ENCODE measurements around the gene DVL3. TPM values are rescaled to one million over a fixed set of nuclear protein-coding genes. Genes with fewer than 3 reads are reported as not detected.

DVL3 gene
- total and polyA plus RNA-seq, 2 donors (not counting 1 experiment from before 2014, with no cell fraction given): 42.7 to 92.0 TPM

DNA sequence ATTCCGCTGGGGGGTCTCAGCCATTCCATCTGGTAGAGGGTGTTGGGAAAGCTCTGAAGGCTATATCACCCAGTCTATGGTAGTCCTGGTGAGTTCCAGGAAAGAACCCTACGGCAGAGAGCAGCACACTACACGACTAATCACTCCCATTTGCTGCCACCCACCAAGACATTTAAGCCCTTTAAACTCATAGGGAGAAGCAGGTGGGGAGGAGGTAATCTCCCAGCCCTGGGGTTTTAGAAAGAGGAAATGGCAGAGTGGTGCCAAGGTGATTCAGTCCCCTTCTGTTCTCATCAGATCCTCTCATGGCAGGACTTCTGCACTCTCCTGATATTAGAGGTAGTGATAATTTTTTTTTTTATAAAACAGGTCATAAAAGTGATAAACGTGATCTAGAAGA is 63.6 kb downstream of the DVL3 start:
- Mint-ChIP-seq H3K9me3 (ENCODE audit: insufficient read depth) (no peaks in the 10 kb centered on the region), H3K4me3 (no peak overlapping the region), H3K4me1 (no peaks in the 10 kb centered on the region), H3K27me3 (peaks cover 16% of the 10 kb centered on the region), H3K27ac (no peak overlapping the region)
- Histone ChIP-seq H2AFZ (ENCODE audit: insufficient read depth, low read depth, low read length, poor library complexity, severe bottlenecking) (no peak overlapping the region), H3K36me3 (replicated peaks in 1 of 2; ENCODE audit: control extremely low read depth in 1 of 2, control insufficient read depth in 1 of 2, extremely low read depth in 1 of 2, insufficient read depth in 2 of 2, low read length in 1 of 2) (no peaks in the 10 kb centered on the region), H3K27me3 (replicated peaks in 1 of 4; ENCODE audit: control extremely low read depth in 1 of 4, control insufficient read depth in 3 of 4, insufficient read depth in 4 of 4, low read length in 3 of 4) (peaks cover 0 to 10% (median 5%) of the 10 kb centered on the region in 4 experiments), H4K20me1 (ENCODE audit: control insufficient read depth, insufficient read depth, low read length, poor library complexity, severe bottlenecking) (no peaks in the 10 kb centered on the region), H3K4me2 (replicated peaks; ENCODE audit: low read depth, low read length, poor library complexity, severe bottlenecking) (no peak overlapping the region), H3K9me3 (ENCODE audit: control extremely low read depth in 1 of 3, control insufficient read depth in 2 of 3, insufficient read depth in 1 of 3, low read length in 2 of 3) (no peaks in the 10 kb centered on the region), H3K27ac (ENCODE audit: low read length in 2 of 2) (no peak overlapping the region), H3K4me1 (ENCODE audit: control insufficient read depth in 2 of 2, insufficient read depth in 2 of 2, low read length in 2 of 2) (no peaks in the 10 kb centered on the region), H3K9ac (ENCODE audit: low read length) (no peak overlapping the region), H3K4me3 (ENCODE audit: control extremely low read depth in 1 of 5, extremely low read depth in 1 of 5, insufficient read depth in 1 of 5, low read depth in 2 of 5, low read length in 4 of 5) (no peak overlapping the region), H3K79me2 (ENCODE audit: control insufficient read depth, insufficient read depth, low read length) (no peaks in the 10 kb centered on the region)
- ChIA-PET CTCF (interaction anchor here (3.1 kb wide), 1 partner anchor 9 kb away, joined by 12 read pairs; the partner anchor contains the start of gene VWA5B2), POLR2A (no interaction called here)
- WGBS (ENCODE audit: insufficient coverage): 100% methylated on average over 1 of the region's 4 CpGs
- DNase-seq: no peak
- TF ChIP-seq, protein P1, sequence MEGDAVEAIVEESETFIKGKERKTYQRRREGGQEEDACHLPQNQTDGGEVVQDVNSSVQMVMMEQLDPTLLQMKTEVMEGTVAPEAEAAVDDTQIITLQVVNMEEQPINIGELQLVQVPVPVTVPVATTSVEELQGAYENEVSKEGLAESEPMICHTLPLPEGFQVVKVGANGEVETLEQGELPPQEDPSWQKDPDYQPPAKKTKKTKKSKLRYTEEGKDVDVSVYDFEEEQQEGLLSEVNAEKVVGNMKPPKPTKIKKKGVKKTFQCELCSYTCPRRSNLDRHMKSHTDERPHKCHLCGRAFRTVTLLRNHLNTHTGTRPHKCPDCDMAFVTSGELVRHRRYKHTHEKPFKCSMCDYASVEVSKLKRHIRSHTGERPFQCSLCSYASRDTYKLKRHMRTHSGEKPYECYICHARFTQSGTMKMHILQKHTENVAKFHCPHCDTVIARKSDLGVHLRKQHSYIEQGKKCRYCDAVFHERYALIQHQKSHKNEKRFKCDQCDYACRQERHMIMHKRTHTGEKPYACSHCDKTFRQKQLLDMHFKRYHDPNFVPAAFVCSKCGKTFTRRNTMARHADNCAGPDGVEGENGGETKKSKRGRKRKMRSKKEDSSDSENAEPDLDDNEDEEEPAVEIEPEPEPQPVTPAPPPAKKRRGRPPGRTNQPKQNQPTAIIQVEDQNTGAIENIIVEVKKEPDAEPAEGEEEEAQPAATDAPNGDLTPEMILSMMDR (IDR thresholded peaks at IDR 0.05): no peak
- no peak for TF ChIP-seq EZH2 (IDR thresholded peaks at IDR 0.05; ENCODE audit: borderline replicate concordance, insufficient read depth, low read depth, low read length, poor library complexity, severe bottlenecking)
- ATAC-seq (ENCODE audit: low read depth): no peak
- intact Hi-C loops (cut with micrococcal nuclease): no loop called here

DNA sequence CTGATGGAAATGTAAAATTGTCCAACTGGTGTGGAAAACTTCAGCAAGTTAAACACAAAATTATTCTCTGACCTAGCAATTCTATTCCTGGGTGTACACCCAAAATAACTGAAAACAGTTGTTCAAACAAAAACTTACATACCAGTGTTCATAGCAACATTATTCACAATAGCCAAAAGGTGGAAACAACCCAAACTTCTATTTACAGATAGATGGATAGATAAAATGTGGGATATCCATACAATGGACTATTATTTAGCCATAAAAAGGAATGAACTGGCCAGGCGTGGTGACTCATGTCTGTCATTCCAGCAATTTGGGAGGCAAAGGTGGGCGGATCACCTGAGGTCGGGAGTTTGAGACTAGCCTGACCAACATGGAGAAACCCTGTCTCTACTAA is 67.3 kb downstream of the DVL3 start:
- Histone ChIP-seq H3K4me2 (replicated peaks; ENCODE audit: low read depth, low read length, poor library complexity, severe bottlenecking) (no peak overlapping the region), H2AFZ (ENCODE audit: insufficient read depth, low read depth, low read length, poor library complexity, severe bottlenecking) (no peak overlapping the region), H3K4me1 (ENCODE audit: control insufficient read depth in 2 of 2, insufficient read depth in 2 of 2, low read length in 2 of 2) (no peaks in the 10 kb centered on the region), H3K9me3 (ENCODE audit: control extremely low read depth in 1 of 3, control insufficient read depth in 2 of 3, insufficient read depth in 1 of 3, low read length in 2 of 3) (no peaks in the 10 kb centered on the region), H3K79me2 (ENCODE audit: control insufficient read depth, insufficient read depth, low read length) (no peaks in the 10 kb centered on the region), H3K9ac (ENCODE audit: low read length) (no peak overlapping the region), H3K27me3 (replicated peaks in 1 of 4; ENCODE audit: control extremely low read depth in 1 of 4, control insufficient read depth in 3 of 4, insufficient read depth in 4 of 4, low read length in 3 of 4) (peaks cover 0 to 25% (median 9%) of the 10 kb centered on the region in 4 experiments), H3K4me3 (ENCODE audit: control extremely low read depth in 1 of 5, extremely low read depth in 1 of 5, insufficient read depth in 1 of 5, low read depth in 2 of 5, low read length in 4 of 5) (no peak overlapping the region), H3K36me3 (replicated peaks in 1 of 2; ENCODE audit: control extremely low read depth in 1 of 2, control insufficient read depth in 1 of 2, extremely low read depth in 1 of 2, insufficient read depth in 2 of 2, low read length in 1 of 2) (no peaks in the 10 kb centered on the region), H4K20me1 (ENCODE audit: control insufficient read depth, insufficient read depth, low read length, poor library complexity, severe bottlenecking) (no peaks in the 10 kb centered on the region), H3K27ac (ENCODE audit: low read length in 2 of 2) (no peak overlapping the region)
- Mint-ChIP-seq H3K27ac (no peak overlapping the region), H3K27me3 (peaks cover 27% of the 10 kb centered on the region), H3K4me3 (no peak overlapping the region), H3K9me3 (ENCODE audit: insufficient read depth) (no peaks in the 10 kb centered on the region), H3K4me1 (no peaks in the 10 kb centered on the region)
- no peak for DNase-seq
- intact Hi-C loops (cut with micrococcal nuclease): no loop called here
- ChIA-PET CTCF (interaction anchor here (0.9 kb wide), 1 partner anchor 31 kb away, joined by 3 read pairs; no protein-coding TSS in a partner anchor), POLR2A (no interaction called here)
- 90% methylated on average over 2 of the region's 3 CpGs for WGBS (ENCODE audit: insufficient coverage)
- no peak for ATAC-seq (ENCODE audit: low read depth)
- no peak for TF ChIP-seq EZH2 (IDR thresholded peaks at IDR 0.05; ENCODE audit: borderline replicate concordance, insufficient read depth, low read depth, low read length, poor library complexity, severe bottlenecking)
- TF ChIP-seq, protein P1 (IDR thresholded peaks at IDR 0.05): no peak

Other genes with a start within 250 kb of the DVL3 start
- 29.5 and 31.7 TPM in 2 replicates for gene ABCC5, start 137.5 kb upstream of the DVL3 start, total RNA-seq
- gene ABCC5, start 137.5 kb upstream of the DVL3 start, polyA plus RNA-seq: 13.4 and 16.9 TPM in 2 replicates
- gene HTR3D, start 123.6 kb upstream of the DVL3 start, total RNA-seq: not detected in 2 replicates
- gene HTR3D, start 123.6 kb upstream of the DVL3 start, polyA plus RNA-seq: not detected in 2 replicates
- not detected in 2 replicates for gene HTR3C, start 102.3 kb upstream of the DVL3 start, total RNA-seq
- gene HTR3C, start 102.3 kb upstream of the DVL3 start, polyA plus RNA-seq: not detected in 2 replicates
- not detected in 2 replicates for gene HTR3E, start 58.3 kb upstream of the DVL3 start, total RNA-seq
- not detected in 2 replicates for gene HTR3E, start 58.3 kb upstream of the DVL3 start, polyA plus RNA-seq
- gene EIF2B5, start 20.0 kb upstream of the DVL3 start, total RNA-seq: 83.8 and 85.9 TPM in 2 replicates
- 73.2 and 77.1 TPM in 2 replicates for gene EIF2B5, start 20.0 kb upstream of the DVL3 start, polyA plus RNA-seq
- 191 and 207 TPM in 2 replicates for gene AP2M1, start 19.5 kb downstream of the DVL3 start, total RNA-seq
- 132 and 171 TPM in 2 replicates for gene AP2M1, start 19.5 kb downstream of the DVL3 start, polyA plus RNA-seq
- 115 and 131 TPM in 2 replicates for gene ABCF3, start 30.8 kb downstream of the DVL3 start, total RNA-seq
- 74.0 and 86.5 TPM in 2 replicates for gene ABCF3, start 30.8 kb downstream of the DVL3 start, polyA plus RNA-seq
- 0.37 TPM in 1 of 2 replicates, not detected in the other for gene VWA5B2, start 74.2 kb downstream of the DVL3 start, total RNA-seq
- gene VWA5B2, start 74.2 kb downstream of the DVL3 start, polyA plus RNA-seq: 0.09 and 0.10 TPM in 2 replicates
- gene ALG3, start 93.6 kb downstream of the DVL3 start, total RNA-seq: 32.7 and 38.6 TPM in 2 replicates
- 29.9 and 36.1 TPM in 2 replicates for gene ALG3, start 93.6 kb downstream of the DVL3 start, polyA plus RNA-seq
- gene EEF1AKMT4, start 94.3 kb downstream of the DVL3 start, total RNA-seq: 1.5 and 2.0 TPM in 2 replicates
- gene EEF1AKMT4, start 94.3 kb downstream of the DVL3 start, polyA plus RNA-seq: 0.61 and 2.5 TPM in 2 replicates
- 0.29 TPM in 1 of 2 replicates, not detected in the other for gene CAMK2N2, start 106.2 kb downstream of the DVL3 start, total RNA-seq
- not detected in 2 replicates for gene CAMK2N2, start 106.2 kb downstream of the DVL3 start, polyA plus RNA-seq
- not detected in 2 replicates for gene ECE2, start 120.6 kb downstream of the DVL3 start, total RNA-seq
- not detected in 2 replicates for gene ECE2, start 120.6 kb downstream of the DVL3 start, polyA plus RNA-seq
- 140 and 145 TPM in 2 replicates for gene PSMD2, start 143.9 kb downstream of the DVL3 start, total RNA-seq
- gene PSMD2, start 143.9 kb downstream of the DVL3 start, polyA plus RNA-seq: 79.4 and 119 TPM in 2 replicates
- gene EIF4G1, start 159.2 kb downstream of the DVL3 start, total RNA-seq: 160 TPM in 2 replicates
- 65.8 and 111 TPM in 2 replicates for gene EIF4G1, start 159.2 kb downstream of the DVL3 start, polyA plus RNA-seq
- 11.7 and 14.0 TPM in 2 replicates for gene FAM131A, start 182.2 kb downstream of the DVL3 start, total RNA-seq
- gene FAM131A, start 182.2 kb downstream of the DVL3 start, polyA plus RNA-seq: 11.8 and 13.4 TPM in 2 replicates
- 8.1 and 14.4 TPM in 2 replicates for gene CLCN2, start 206.2 kb downstream of the DVL3 start, total RNA-seq
- 6.1 and 6.2 TPM in 2 replicates for gene CLCN2, start 206.2 kb downstream of the DVL3 start, polyA plus RNA-seq
- 60.4 and 62.4 TPM in 2 replicates for gene POLR2H, start 206.3 kb downstream of the DVL3 start, total RNA-seq
- gene POLR2H, start 206.3 kb downstream of the DVL3 start, polyA plus RNA-seq: 106 and 140 TPM in 2 replicates
- not detected in 2 replicates for gene THPO, start 222.8 kb downstream of the DVL3 start, total RNA-seq
- gene THPO, start 222.8 kb downstream of the DVL3 start, polyA plus RNA-seq: not detected in 2 replicates
- not detected in 2 replicates for gene CHRD, start 224.7 kb downstream of the DVL3 start, total RNA-seq
- 0.10 TPM in 1 of 2 replicates, not detected in the other for gene CHRD, start 224.7 kb downstream of the DVL3 start, polyA plus RNA-seq